Measurements from ENCODE around the gene ADAD2. TPM values are rescaled to one million over a fixed set of nuclear protein-coding genes. Genes with fewer than 3 reads are reported as not detected.

The ADAD2 gene
- total and polyA plus RNA-seq, 9 of the 15 experiments (the other 6 are each of a cell fraction or from before 2014, with no cell fraction given) = 0.07 TPM; not detected in 8

DNA sequence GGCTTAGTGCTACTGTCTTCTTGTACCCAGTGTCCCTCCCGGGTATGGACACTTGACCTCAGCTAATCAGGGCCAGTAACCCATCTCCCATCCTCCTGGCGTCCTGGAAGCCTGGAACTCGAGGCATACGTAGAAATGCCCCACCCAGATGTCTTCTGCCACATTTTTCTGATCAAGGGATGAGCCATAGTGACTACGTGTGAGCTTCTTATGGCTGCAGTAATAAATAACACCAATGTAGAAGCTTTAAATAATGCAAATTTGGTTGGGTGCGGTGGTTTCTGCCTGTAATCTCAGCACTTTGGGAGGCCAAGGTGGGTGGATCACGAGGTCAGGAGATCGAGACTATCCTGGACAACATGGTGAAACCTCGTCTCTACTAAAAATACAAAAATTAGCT lies 51.9 kb downstream of the ADAD2 start (continued):
- TF ChIP-seq ZNF384 (IDR thresholded peaks at IDR 0.05; ENCODE audit: low read depth, low read length) (no peak), TCF3 (CRISPR knock-in tag; IDR thresholded peaks at IDR 0.05) (no peak), NR2F6 (CRISPR knock-in tag; IDR thresholded peaks at IDR 0.05) (no peak), ZKSCAN1 (IDR thresholded peaks at IDR 0.05; ENCODE audit: low read depth, low read length) (no peak), IFI16 (CRISPR knock-in tag; IDR thresholded peaks at IDR 0.05) (no peak), GTF2E2 (tag; IDR thresholded peaks at IDR 0.05) (no peak), HEY1 (CRISPR knock-in tag; IDR thresholded peaks at IDR 0.05; ENCODE audit: borderline replicate concordance) (no peak), ZNF830 (CRISPR knock-in tag; IDR thresholded peaks at IDR 0.05) (no peak), SMAD1 (IDR thresholded peaks at IDR 0.05; ENCODE audit: low read depth, low read length, partially characterized antibody) (no peak), TCF7 (IDR thresholded peaks at IDR 0.05; ENCODE audit: borderline replicate concordance) (no peak), ZNF586 (CRISPR knock-in tag; conservative IDR thresholded peaks at IDR 0.05) (no peak)
- TF ChIP-seq, protein P1, sequence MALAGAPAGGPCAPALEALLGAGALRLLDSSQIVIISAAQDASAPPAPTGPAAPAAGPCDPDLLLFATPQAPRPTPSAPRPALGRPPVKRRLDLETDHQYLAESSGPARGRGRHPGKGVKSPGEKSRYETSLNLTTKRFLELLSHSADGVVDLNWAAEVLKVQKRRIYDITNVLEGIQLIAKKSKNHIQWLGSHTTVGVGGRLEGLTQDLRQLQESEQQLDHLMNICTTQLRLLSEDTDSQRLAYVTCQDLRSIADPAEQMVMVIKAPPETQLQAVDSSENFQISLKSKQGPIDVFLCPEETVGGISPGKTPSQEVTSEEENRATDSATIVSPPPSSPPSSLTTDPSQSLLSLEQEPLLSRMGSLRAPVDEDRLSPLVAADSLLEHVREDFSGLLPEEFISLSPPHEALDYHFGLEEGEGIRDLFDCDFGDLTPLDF (CRISPR knock-in tag; IDR thresholded peaks at IDR 0.05) = no peak
- TF ChIP-seq, protein P2, sequence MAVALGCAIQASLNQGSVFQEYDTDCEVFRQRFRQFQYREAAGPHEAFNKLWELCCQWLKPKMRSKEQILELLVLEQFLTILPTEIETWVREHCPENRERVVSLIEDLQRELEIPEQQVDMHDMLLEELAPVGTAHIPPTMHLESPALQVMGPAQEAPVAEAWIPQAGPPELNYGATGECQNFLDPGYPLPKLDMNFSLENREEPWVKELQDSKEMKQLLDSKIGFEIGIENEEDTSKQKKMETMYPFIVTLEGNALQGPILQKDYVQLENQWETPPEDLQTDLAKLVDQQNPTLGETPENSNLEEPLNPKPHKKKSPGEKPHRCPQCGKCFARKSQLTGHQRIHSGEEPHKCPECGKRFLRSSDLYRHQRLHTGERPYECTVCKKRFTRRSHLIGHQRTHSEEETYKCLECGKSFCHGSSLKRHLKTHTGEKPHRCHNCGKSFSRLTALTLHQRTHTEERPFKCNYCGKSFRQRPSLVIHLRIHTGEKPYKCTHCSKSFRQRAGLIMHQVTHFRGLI (CRISPR knock-in tag; IDR thresholded peaks at IDR 0.05) = no peak
- TF ChIP-seq, protein P3, sequence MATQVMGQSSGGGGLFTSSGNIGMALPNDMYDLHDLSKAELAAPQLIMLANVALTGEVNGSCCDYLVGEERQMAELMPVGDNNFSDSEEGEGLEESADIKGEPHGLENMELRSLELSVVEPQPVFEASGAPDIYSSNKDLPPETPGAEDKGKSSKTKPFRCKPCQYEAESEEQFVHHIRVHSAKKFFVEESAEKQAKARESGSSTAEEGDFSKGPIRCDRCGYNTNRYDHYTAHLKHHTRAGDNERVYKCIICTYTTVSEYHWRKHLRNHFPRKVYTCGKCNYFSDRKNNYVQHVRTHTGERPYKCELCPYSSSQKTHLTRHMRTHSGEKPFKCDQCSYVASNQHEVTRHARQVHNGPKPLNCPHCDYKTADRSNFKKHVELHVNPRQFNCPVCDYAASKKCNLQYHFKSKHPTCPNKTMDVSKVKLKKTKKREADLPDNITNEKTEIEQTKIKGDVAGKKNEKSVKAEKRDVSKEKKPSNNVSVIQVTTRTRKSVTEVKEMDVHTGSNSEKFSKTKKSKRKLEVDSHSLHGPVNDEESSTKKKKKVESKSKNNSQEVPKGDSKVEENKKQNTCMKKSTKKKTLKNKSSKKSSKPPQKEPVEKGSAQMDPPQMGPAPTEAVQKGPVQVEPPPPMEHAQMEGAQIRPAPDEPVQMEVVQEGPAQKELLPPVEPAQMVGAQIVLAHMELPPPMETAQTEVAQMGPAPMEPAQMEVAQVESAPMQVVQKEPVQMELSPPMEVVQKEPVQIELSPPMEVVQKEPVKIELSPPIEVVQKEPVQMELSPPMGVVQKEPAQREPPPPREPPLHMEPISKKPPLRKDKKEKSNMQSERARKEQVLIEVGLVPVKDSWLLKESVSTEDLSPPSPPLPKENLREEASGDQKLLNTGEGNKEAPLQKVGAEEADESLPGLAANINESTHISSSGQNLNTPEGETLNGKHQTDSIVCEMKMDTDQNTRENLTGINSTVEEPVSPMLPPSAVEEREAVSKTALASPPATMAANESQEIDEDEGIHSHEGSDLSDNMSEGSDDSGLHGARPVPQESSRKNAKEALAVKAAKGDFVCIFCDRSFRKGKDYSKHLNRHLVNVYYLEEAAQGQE (IDR thresholded peaks at IDR 0.05; ENCODE audit: borderline replicate concordance) = no peak
- TF ChIP-seq, protein P3 (CRISPR knock-in tag; IDR thresholded peaks at IDR 0.05; ENCODE audit: low read depth) = no peak

Measured in K562 (cell line).